ENCODE results near the gene ALDH1A3.
"Not testable (repeated sequence)": the region's sequence is repeated elsewhere in the genome, so short reads cannot be mapped to it uniquely, and the experiment has no call there.

ALDH1A3 gene

DNA sequence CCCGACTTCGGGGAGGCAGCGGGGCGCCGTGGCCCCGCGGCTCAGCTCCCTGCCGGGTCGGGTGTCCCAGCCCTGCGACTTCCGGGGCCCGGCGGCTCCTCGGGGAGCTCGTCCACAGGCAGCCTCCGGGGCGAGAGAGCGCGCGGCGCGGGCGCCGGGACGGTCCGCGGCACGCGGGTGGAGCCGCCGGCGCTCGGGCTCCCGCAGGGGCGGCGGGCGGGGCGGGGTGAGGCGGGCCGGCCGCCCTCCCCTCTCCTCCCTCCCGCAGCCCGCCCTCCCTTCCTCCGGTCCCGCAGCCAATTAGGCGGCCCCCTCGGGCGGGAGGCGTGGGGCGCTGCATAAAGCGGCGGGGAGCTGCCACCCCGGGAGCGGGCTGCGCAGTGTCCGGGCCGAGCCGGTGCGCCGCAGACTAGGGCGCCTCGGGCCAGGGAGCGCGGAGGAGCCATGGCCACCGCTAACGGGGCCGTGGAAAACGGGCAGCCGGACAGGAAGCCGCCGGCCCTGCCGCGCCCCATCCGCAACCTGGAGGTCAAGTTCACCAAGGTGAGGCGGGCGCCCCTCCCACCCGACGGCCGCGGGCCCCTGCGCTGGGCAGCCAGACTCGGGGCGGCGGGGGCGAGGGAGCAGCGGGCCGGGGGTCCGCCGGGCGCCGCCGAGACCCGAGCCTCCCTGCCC is at the start of gene ALDH1A3:
Gene ALDH1A3, plus strand, starts transcription at position 368 of the 675 bp plus-strand sequence. Its CDS starts 77 bp downstream, at position 445.
- no peak for DNase-seq (ENCODE audit: low read depth)

DNA sequence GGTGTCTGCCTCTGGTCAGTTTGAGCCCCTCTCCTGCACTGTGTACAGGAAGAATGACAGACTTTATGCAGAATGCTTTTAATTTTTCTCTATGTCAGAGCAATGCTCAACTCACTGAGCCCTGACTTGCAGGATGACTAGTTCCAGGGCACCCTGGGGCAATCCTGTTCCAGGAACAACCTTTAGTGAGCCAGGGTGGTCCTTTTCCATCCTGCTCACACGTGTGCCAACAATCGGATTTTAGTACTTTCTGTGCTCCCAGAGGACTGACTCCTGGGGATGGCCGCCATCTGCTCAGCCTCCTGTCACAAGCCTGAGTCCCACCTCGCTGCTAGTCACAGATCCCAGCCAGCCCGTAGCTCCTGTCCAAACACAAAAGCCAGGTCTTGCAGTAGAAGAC is 48.2 kb upstream of the ALDH1A3 start:
- DNase-seq (ENCODE audit: low read depth) = no peak

DNA sequence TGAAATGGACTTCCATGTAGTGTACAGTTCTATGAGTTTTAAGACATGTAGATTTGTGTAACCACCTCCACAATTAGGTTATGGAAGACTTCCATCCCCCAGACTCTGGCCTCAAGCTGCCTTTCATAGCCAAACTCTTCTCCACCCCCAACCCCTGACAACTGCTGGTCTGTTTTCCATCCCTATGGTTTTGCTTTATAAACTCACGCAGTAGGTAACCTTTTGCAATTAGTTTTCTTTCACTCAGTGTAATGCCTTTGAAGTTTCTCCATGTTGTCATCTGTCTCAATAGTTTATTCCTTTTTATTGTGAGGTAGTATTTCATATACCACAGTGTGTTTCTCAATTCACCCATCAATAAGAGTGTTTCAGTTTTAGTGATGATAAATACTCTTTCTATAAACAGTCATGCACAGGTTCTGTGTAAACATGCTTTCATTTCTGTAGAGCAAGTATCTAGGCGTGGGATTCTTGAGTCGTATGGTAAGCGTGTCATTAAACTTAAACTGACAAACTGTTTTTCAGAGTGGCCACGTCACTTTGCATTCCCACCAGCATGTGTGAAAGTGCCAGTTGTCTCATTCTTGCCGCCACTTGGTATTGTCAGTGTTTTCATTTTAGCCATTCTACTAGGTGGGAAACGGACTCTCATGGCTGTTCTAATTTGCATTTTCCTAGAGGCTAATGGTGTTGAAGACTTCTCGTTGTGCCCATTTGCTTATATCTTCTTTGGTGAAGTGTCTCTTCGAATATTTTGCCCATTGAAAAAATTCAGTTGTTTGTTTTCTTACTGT is 47.3 kb upstream of the ALDH1A3 start:
- no peak for DNase-seq (ENCODE audit: low read depth)

DNA sequence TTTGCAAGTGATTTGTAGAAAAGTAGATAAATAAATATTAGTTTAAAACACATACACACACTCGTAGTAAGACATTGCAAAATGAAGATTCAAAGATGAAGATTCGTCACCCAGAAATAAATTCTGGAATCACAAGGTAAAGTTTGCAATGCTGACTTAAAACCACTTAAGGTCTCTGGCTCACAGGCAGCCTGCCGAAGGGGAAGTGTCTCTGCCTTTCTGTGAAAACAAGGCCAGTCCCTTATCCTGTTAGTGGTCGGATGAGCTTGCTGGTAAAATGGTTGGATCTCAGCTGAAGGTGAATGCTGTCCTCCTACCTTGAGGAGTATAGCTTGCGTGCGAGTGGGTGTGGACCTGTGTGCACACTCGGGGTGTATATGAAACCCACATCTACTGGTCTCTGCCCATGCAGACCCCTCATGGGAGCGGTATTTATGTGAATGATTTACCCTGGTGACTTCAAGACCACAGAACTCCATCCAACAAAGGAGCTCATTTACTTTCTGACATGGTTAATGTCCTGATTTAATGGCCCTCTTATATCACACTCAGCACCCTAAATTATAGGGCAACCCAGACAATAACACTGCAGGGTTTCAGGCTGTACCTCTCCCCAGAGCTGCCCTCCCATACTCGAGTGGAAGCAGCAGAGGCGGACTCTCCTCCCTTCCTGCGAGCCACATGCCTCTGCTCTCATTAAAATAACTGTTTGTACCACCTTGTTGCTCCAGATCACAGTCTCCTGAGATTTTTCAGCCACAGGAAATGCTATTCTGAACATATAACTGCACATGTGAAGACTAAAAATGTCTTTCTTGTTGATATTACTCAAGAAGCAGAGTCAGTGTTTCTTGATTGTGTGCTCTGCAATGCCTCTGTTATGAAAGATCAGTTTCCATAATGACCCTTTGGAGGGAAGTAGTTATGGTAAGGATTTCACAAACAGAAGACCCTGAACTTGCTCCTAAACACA is 45.9 kb upstream of the ALDH1A3 start:
- no peak for DNase-seq (ENCODE audit: low read depth)

DNA sequence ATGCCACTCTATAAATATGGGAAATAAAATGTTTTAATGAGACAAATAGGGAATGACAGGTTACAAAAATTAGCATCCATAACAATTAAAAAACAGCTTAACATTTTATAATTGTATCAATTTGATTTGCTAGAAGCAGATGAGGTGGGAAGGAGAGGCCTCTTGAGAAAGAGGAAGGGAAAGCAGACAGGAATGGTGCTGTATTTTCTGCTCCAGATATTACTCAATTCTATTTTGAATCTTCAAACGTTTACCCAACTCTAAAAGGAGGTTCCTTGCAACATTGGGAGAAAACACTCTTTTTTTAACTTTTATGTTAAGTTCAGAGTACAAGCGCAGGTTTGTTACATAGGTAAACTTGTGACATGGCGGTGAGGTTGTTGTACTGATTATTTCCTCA is 44.9 kb upstream of the ALDH1A3 start:
- DNase-seq (ENCODE audit: low read depth) = no peak

DNA sequence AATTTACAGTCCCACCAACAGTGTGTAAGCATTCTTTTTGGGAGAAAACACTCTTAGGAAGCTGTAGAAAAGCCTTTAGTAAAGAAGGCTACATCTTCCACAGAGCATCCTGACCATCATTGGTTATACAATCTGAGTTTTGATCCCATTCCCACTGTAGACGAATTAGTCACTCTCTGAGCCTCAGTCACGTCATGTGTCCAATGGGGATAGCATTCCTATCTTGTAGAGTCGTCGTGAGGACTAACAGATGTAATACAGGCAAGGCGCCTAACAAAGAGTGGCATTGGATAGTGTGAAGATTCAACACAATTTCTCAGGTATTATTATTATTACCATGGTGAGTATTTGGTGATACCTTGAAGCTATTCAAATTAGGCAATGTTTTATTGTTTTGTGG is 44.0 kb upstream of the ALDH1A3 start:
- no peak for DNase-seq (ENCODE audit: low read depth)

DNA sequence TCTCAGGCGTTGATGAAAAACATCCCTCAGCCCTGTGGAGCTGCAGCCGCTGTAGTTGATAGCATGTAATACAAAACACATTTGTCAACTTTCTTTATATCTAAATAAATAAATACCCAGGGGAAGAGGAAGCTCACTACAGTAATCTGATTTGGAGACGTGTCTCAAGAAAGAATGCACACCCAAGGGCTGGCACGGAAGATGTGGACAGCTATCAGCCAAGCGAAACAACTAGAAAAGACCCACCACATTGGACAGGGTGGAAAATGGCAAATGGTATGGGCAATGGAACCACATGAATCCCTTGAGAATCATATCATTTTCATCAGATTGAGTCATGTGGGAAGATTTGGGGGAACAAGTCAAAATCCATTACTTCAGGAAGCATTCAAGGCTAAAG is 43.1 kb upstream of the ALDH1A3 start:
- no peak for DNase-seq (ENCODE audit: low read depth)

DNA sequence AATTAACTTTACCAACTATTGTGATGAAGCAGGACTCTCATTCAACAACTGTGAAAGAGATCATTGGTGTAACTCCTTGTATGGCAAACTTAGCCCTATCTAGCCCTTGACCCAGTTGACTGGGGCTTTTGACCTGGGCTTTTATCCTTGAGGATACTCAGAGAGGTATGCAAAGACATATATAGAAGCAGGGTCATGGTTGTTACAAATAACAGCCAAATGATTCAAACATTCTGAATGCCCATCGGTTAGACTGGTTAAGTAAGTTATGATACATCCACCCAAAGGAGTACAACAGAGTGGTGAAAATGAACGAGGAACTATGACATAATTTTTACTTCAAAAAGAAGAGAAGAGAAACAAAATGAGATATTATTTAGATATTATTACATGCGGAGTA is 38.2 kb upstream of the ALDH1A3 start:
- DNase-seq (ENCODE audit: low read depth) = no peak

DNA sequence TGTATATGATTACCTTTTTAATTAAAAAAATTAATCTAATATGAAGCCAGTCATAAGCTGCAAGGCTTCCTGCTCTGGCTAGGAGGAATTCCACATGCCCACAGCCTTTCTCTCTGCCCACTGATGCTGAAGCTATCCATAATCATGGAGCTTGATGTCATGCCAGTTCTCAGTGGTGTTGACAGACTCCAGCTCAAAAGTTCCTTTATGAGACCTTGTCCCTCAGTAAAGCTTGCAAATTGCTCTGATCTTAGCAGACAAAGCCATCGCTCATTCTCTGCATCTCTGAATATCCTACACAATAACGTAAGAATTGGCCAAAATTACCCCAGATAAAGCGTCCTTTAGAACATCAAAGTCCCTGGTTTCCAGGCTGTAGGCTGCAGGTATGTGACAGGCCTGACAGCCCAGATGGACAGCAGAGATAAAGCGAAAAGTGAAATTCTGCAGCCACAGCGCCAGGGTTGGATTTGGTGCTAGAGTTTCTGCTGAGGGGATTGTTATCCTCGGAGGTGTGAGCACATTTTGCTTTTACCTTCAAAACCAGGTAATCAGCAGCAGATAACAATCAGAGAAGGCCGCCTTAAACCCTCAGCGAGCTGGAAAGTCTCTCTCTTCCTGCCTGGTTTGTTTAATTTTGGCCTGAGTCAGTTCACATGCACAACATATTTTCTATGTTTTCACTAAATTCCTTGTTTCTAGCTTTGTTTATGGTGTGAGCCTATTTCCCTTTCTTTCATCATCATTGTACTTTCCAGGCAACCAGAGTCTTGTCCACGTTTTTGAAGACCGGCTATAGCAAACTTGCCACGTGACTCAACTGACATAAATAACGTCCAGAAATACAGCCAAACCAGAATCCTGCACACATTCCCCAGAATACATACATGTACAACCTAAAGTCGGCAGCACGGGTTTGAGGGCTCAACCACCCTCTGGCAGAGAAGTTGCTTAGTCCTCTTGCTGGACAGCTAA is 36.6 kb upstream of the ALDH1A3 start:
- DNase-seq (ENCODE audit: low read depth) = no peak

DNA sequence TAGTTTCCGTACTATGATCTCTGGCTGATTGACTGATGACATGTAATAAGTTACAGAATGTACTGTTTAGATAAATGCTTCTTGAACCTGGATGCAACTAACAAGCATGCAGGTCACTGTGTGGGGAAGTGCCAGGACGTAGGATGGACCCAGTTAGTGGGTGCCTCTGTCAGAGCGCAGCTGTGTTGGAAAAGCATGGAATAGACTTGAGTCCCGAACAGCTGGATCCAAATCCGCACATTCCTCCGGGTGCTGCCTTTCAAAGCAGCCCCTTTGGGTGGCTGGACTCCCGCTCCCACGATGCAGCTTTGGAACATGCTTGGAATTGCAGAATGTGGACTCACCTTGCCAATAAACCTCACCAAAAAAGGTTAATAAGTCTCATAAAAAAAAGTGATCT is 35.5 kb upstream of the ALDH1A3 start:
- DNase-seq (ENCODE audit: low read depth) = no peak

DNA sequence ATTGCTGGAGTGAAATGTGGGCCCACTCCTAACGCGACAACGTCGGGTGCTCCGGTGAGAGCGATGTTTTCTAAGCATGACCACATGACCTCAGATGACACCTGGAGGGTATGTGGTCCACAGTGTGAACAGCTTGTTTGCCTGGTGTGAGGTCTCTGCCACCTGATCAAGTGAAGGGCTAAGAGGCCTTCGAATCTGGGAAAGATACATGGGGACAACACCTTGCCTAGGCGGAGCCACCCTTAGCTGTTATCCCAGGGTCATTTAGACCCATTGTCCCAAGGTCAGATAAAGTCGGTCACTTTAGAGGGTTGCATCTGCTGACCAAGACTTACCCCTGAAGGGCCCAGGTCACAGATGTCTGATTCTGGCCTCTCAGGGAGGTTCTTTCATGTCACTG is 34.9 kb upstream of the ALDH1A3 start:
- DNase-seq (ENCODE audit: low read depth) = no peak

DNA sequence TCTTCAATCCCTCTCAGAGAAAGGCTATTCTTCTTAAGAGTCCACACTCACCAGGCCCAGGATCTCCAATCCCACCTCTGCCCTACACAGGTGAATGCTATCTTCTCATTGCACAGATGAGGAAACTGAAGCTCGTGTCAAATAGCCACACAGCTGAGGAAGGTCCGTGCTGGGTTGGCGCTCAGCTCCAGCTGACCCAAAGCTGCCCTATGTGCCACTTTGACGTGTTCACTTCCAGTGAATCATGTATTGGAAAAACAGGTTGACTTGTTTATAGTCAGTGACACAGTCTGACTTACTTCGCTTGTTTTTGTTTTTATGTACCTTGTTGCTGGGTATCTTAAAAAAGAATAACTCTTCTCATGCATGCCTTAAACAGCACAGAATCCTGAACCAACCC is 32.4 kb upstream of the ALDH1A3 start:
- no peak for DNase-seq (ENCODE audit: low read depth)

DNA sequence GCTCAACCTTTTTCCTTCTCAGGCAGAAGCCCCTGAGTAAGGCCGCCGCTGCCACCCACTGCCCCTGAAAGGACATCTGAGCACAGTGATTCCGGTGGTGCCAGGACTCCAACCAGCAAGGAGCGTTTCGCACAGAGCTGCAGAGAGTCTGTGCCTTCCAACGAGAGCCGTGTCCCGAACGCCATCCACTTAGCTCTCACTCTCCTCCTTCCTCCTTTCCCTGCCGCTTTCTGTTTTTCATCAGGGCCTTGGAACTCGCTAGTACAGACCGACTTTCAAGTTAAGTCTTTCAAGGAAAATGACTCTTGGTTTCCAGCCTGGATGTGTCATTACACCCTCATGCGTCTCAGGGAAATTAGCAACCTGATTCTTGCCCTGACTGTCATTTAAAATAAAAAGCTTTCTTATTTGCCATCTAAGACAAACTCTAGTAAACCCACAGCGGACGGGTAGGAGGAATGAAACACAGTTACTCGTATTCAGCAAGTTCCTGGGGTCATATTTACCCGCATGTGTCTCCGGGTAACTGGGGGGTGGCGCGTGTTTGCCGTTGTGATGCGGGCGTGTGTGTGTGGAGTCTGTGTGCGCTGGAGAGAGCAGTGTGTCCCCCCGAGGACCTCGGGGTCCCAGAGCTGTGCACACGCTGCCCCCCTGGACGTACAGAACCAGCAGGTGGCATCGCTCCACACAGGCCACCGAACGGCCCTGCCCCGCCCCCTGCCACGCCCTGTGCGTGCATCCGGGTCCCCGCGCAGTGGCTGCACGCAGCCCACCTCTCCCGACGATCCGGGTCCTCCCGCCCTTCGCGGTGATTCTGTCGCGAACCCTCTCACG is 30.4 kb upstream of the ALDH1A3 start:
- peak; percentile 10 for DNase-seq (ENCODE audit: low read depth)

DNA sequence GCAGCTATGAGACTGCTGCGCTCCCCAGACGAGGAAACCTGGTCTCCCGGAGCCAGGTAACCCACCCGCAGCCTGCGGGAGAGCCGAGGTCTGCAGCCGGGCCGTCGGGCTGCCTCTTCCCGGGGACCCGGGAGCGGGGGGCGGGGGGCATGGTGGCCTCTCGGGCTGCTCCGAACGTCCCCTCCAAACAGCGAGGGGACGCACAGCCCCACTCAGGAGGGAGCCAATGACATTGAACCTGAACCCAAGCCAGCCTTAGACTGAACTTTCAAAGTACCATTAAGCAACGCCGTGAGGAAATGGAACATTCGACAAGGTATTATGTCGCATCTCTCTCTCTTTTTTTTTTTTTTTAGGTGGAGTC is 29.8 kb upstream of the ALDH1A3 start:
- DNase-seq (ENCODE audit: low read depth) = no peak

DNA sequence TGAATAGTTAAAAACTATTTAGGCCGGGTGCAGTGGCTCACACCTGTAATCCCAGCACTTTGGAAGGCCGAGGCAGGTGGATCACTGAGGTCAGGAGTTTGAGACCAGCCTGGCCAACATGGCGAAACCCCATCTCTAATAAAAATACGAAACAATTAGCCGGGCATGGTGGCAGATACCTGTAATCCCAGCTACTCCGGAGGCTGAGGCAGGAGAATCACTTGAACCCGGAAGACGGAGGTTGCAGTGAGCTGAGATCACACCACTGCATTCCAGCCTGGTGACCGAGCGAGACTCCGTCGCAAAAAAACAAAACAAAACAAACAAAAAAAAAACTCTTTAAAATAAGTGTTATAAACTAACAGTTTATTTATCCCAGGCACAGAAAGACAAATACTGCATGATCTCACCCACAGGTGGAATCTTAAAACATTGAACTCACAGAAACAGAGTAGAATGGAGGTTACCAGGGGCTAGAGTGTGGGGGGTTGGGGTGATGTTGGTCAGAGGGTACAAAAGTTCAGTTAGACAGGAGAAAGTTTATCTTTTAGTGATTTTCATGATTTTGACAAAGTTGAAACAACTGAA is 28.1 kb upstream of the ALDH1A3 start:
- not testable (repeated sequence) for DNase-seq (ENCODE audit: low read depth)

DNA sequence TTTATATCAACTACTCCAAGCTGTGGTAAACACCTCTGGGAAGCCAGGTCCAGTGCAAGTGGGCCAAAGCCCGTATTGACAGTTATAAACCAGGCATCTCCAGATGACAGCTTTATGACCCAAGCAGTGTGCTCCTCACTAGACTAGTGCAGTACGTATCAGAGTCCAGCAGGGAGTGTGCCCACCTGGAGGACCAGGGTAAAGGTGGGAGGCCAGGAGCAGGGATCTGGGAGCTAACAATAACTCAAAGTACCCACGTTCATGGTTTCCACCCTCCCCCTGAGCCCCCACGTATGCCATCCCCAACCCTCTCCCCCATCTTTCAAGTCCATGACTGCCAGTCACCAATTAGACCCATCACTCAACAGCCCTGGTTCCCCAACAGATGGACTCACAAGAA is 27.0 kb upstream of the ALDH1A3 start:
- DNase-seq (ENCODE audit: low read depth) = no peak

DNA sequence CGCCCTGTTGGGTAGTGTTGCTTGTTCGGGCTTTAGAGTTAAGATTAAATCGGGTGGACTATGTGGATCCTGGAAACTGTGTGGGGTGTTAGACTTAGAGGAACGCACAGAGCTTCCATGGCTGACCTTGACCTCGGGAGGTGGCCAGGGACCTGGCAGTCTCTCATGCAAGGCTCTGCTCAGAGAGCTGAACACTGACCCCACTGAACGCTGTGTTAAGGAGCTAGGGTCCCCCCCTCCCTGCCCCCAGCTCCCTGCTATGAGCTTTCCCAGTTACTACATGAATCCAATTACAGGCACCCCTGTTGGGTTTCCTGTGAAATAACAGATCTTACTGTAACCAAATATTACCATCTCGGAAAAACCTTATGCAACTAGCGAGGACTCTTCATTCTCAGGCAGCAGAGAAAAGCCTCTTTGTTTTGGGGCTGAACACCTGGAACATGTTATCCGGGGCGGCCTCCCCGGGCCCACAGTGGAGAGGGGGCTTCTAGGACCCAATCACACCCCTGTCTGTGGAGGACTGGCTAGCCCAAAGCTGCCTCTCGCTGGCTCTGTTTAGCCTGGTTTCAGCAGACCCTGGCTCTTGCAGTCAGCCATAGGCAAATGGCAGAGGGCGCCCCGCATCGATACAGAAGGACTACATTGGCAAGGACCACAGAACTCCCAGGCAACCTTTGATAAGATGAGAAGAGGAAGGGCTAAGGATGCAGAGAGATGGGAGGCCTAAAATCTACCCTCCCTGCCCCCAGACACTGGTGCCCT is 25.8 kb upstream of the ALDH1A3 start:
- DNase-seq (ENCODE audit: low read depth) = no peak

DNA sequence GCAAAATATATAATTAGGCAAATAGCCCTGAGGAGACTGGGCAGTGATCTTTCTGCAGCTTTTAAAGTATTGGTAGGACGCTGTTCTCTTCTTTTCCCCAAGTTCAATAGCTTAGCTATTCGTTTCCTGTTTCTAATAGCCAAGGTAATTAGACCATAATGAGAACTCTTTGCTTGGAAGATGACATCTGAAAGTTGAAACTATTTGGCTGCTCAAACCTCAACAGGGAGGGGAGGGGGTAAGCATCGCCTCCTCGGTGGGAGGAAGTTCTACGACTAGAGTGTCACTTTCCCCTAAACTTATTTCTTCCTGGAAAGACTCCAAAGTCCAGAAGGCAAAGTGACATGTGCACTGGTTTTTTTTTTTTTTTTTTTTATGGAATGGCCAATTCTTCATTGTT is 22.8 kb upstream of the ALDH1A3 start:
- no peak for DNase-seq (ENCODE audit: low read depth)

DNA sequence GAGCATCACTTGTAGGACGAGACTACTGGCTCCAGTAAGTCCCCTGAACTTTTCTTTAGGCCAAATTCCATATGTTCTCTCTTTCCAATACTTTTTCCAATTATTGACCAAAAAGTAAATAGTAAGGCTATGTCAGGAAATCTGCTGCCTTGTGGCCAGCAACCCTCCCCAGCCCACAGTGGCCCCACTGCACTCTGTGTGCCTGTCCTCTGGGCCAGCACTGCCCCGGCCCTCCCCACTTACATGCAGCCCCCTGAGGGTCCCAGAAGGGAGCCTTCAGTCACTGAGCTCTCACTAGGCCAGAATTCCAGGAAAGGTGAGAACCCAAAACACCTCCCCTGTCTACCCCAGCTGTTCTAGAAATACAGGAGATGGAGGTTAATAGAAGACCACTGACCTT is 21.3 kb upstream of the ALDH1A3 start:
- DNase-seq (ENCODE audit: low read depth) = no peak
